Lung (tissue), 12 donors: ENCODE data around the gene TBK1. TPM values are rescaled to one million over a fixed set of nuclear protein-coding genes. Genes with fewer than 3 reads are reported as not detected.

Experiments used
- ATAC-seq: fragments of 200-7000 bp; cut with Tn5 transposase; one replicate; pipeline ENCODE4 v1.9.1; 2020; ENCODE audit warnings: moderate number of reproducible peaks; ENCODE audit not compliant: insufficient read depth, low FRiP score
- DNase-seq, 3 donors: peaks; one replicate each; pipeline ENCODE4 v3.0.0-alpha.2; 2013 to 2017
- H3K27ac ChIP-seq, 2 donors: one replicate each; pipeline ENCODE4 v1.5.1; 2013; ENCODE audit warnings: mild to moderate bottlenecking in 2 of 2, moderate library complexity in 2 of 2, control low read depth in 1 of 2, inconsistent platforms in 1 of 2, low read depth in 1 of 2, low read length in 1 of 2
- H3K27me3 ChIP-seq, 3 donors: one replicate each; pipeline ENCODE4 v1.5.1; 2013; ENCODE audit warnings: low read length in 2 of 3; ENCODE audit not compliant: control insufficient read depth in 3 of 3, insufficient read depth in 3 of 3
- H3K36me3 ChIP-seq, 4 donors: one replicate each; pipeline ENCODE4 v1.5.1; 2013; ENCODE audit warnings: low read length in 4 of 4, mild to moderate bottlenecking in 1 of 4, moderate library complexity in 1 of 4; ENCODE audit not compliant: control insufficient read depth in 4 of 4, insufficient read depth in 4 of 4
- H3K4me1 ChIP-seq, 5 donors: one replicate each; pipeline ENCODE4 v1.5.1; 2013; ENCODE audit warnings: low read length in 5 of 5, mild to moderate bottlenecking in 2 of 5, moderate library complexity in 1 of 5; ENCODE audit not compliant: control insufficient read depth in 5 of 5, insufficient read depth in 5 of 5
- H3K4me3 ChIP-seq: one replicate; pipeline ENCODE4 v1.5.1; 2013; ENCODE audit warnings: mild to moderate bottlenecking, control low read depth, moderate library complexity
- H3K9ac ChIP-seq, 2 donors: one replicate each; pipeline ENCODE4 v1.5.1; 2013; ENCODE audit warnings: low read length in 2 of 2, control low read depth in 1 of 2; ENCODE audit not compliant: insufficient read depth in 1 of 2
- H3K9me3 ChIP-seq, 4 donors: one replicate each; pipeline ENCODE4 v1.5.1; 2013; ENCODE audit warnings: low read length in 3 of 4, mild to moderate bottlenecking in 1 of 4, moderate library complexity in 1 of 4; ENCODE audit not compliant: control insufficient read depth in 4 of 4, insufficient read depth in 3 of 4
- CTCF ChIP-seq: IDR thresholded peaks from 2 replicates; pipeline ENCODE4 v1.5.1; 2012; ENCODE audit warnings: mild to moderate bottlenecking; ENCODE audit errors: control extremely low read depth, extremely low read depth
- WGBS, 2 donors: extraction: QIAGEN DNeasy Blood & Tissue Kit; methylation state at CpG; one replicate each; pipeline ENCODE4 v1.1.7; 2013; 5-methylcytosine and 5-hydroxymethylcytosine counted together
- polyA plus RNA-seq, 2 donors: library from polyadenylated mRNA; stranded (reverse); fragments of 200-250 nt; gene quantifications; one replicate each; pipeline ENCODE4 v1.2.1, GENCODE V29; 2013
- total RNA-seq, 2 donors: library from RNA; depleted of rRNA in 1 of 2; stranded (reverse); fragments of >200 nt in 1 of 2; gene quantifications; one replicate each; pipeline ENCODE4 v1.2.1, GENCODE V29; 2014 to 2021
- donor health status: control.
- donor health status: control.
- donor health status: Bipolar disorder and iron deficiency.
- donor health status: healthy.
- donor health status: DM: yes; HTN: yes; CAD: no.

TBK1 gene
- total and polyA plus RNA-seq, 4 donors = 14.5 to 50.1 (median 18.7) TPM

GRCh38 chr12:64551676-64552075 is 99.8 kb downstream of the TBK1 start:
- no peak for TF ChIP-seq CTCF
- Histone ChIP-seq H3K9me3 (no peaks in the 10 kb centered on the region), H3K4me3 (no peak overlapping the region), H3K9ac (no peak overlapping the region), H3K27ac (no peak overlapping the region), H3K4me1 (peaks cover 0 to 4% (median 0%) of the 10 kb centered on the region in 5 donors), H3K27me3 (no peaks in the 10 kb centered on the region), H3K36me3 (no peaks in the 10 kb centered on the region)
- DNase-seq (no peak), ATAC-seq (no peak)
- 75 to 79% methylated on average over 7 of the region's 7 CpGs for WGBS, 2 donors

Other genes with a start within 250 kb of the TBK1 start
- gene KICS2, start 229.8 kb upstream of the TBK1 start, total RNA-seq = 1 to 10 TPM; 7.1 to 8.2 TPM
- 1 to 10 TPM; 3.4 to 4.6 TPM for gene KICS2, start 229.8 kb upstream of the TBK1 start, polyA plus RNA-seq
- gene C12orf56, start 61.4 kb upstream of the TBK1 start, total RNA-seq = under 1 TPM; 0.12 to 0.51 TPM
- gene C12orf56, start 61.4 kb upstream of the TBK1 start, polyA plus RNA-seq = under 1 TPM in 1 of 2 donors, not detected in 1; 0.03 TPM
- gene XPOT, start 47.7 kb upstream of the TBK1 start, total RNA-seq = 10 to 100 TPM; 46.1 to 65.7 TPM
- gene XPOT, start 47.7 kb upstream of the TBK1 start, polyA plus RNA-seq = 10 to 100 TPM; 21.1 to 27.1 TPM
- gene RASSF3, start 158.4 kb downstream of the TBK1 start, total RNA-seq = 10 to 100 TPM; 31.5 to 60.9 TPM
- gene RASSF3, start 158.4 kb downstream of the TBK1 start, polyA plus RNA-seq = 10 to 100 TPM; 26.7 to 35.4 TPM